ENCODE data around the gene LAMA2. TPM values are rescaled to one million over a fixed set of nuclear protein-coding genes. Genes with fewer than 3 reads are reported as not detected.

LAMA2 gene
- total and polyA plus RNA-seq, 2 of the 13 experiments (the other 11 are each of a cell fraction or from before 2014, with no cell fraction given), result 0.11 to 0.28 TPM

DNA sequence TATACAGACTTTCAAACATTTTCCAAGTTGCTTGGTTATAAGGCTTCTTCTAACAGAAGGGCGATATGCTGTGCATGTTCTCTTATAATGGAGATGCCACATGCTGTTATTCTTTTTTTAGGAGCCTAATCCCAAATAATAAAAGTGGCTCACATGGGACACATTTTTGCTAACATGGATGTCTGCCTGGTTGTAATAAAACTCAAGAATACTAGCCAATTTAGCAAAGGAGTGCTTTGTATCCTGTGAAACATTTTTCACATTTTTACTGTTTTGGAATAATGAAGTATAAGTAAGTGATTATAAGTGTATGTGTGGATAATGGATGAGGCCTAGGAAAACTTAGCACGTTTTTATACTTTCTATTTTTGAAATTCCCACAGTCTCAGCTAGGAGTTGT is 312.2 kb downstream of the LAMA2 start:
- H3K79me2 ChIP-seq (ENCODE audit: insufficient read depth, low read length), result no peaks in the 10 kb centered on the region
- no peak for FAIRE-seq
- TF ChIP-seq HNF1A (IDR thresholded peaks at IDR 0.05; ENCODE audit: low read depth), result no peak
- TF ChIP-seq HNF1A (CRISPR knock-in tag; IDR thresholded peaks at IDR 0.05; ENCODE audit: borderline replicate concordance), result no peak
- TF ChIP-seq THYN1 (CRISPR knock-in tag; IDR thresholded peaks at IDR 0.05; ENCODE audit: borderline replicate concordance, low read depth), result no peak
- TF ChIP-seq MAFG (CRISPR knock-in tag; IDR thresholded peaks at IDR 0.05), result no peak
- no peak for TF ChIP-seq JUNB (CRISPR knock-in tag; IDR thresholded peaks at IDR 0.05; ENCODE audit: borderline replicate concordance)
- TF ChIP-seq YY1 (IDR thresholded peaks at IDR 0.05; ENCODE audit: insufficient read depth, insufficient replicate concordance, low read depth, low read length), result no peak
- no peak for TF ChIP-seq ZNF20 (CRISPR knock-in tag; IDR thresholded peaks at IDR 0.05)
- no peak for TF ChIP-seq HDAC6 (IDR thresholded peaks at IDR 0.05; ENCODE audit: low read depth, low read length)
- no peak for TF ChIP-seq KDM5A (IDR thresholded peaks at IDR 0.05; ENCODE audit: borderline replicate concordance, low read length)
- no peak for TF ChIP-seq ATF7-NPFF (CRISPR knock-in tag; IDR thresholded peaks at IDR 0.05; ENCODE audit: low read depth)
- TF ChIP-seq ZNF564 (CRISPR knock-in tag; IDR thresholded peaks at IDR 0.05), result no peak
- TF ChIP-seq ESRRA (CRISPR knock-in tag; IDR thresholded peaks at IDR 0.05; ENCODE audit: low read depth), result no peak
- TF ChIP-seq REXO4 (CRISPR knock-in tag; IDR thresholded peaks at IDR 0.05; ENCODE audit: borderline replicate concordance), result no peak
- no peak for TF ChIP-seq MAZ (IDR thresholded peaks at IDR 0.05; ENCODE audit: borderline replicate concordance, low read depth, low read length)
- TF ChIP-seq MAZ (CRISPR knock-in tag; IDR thresholded peaks at IDR 0.05; ENCODE audit: low read depth), result no peak
- no peak for TF ChIP-seq SIN3A (IDR thresholded peaks at IDR 0.05; ENCODE audit: borderline replicate concordance, low read depth, low read length)
- no peak for TF ChIP-seq ZNF337 (CRISPR knock-in tag; IDR thresholded peaks at IDR 0.05; ENCODE audit: borderline replicate concordance, low read depth)
- TF ChIP-seq ZNF33A (CRISPR knock-in tag; IDR thresholded peaks at IDR 0.05; ENCODE audit: borderline replicate concordance), result no peak

More for the DNA sequence above, 312.2 kb downstream of the LAMA2 start:
- ATAC-seq (no peak), DNase-seq (ENCODE audit: low spot score) (no peak)
- CTCF ChIA-PET (ENCODE audit: low intra/inter-chr PET ratio, low total read pairs), result no interaction called here
- H4K20me1 ChIP-seq (ENCODE audit: insufficient read depth, low read length), result no peaks in the 10 kb centered on the region
- H3K4me1 ChIP-seq (ENCODE audit: insufficient read depth, low read length), result no peaks in the 10 kb centered on the region
- H3K27ac ChIP-seq (ENCODE audit: extremely low read length, insufficient read depth, low read length), result no peak overlapping the region
- POLR2A ChIA-PET, result no interaction called here
- in situ Hi-C loops (cut with HindIII; ENCODE audit: extremely low pct_ligation_motif_present, low pct_unique_long_range_greater_than_20kb), result no loop called here
- H3K27me3 ChIP-seq (ENCODE audit: control insufficient read depth in 1 of 2, insufficient read depth in 2 of 2, low read length in 2 of 2), result no peaks in the 10 kb centered on the region
- no peak overlapping the region for H3K4me3 ChIP-seq (replicated peaks in 1 of 3; ENCODE audit: insufficient read depth in 1 of 3, low read depth in 2 of 3, low read length in 3 of 3)
- intact Hi-C loops (cut with micrococcal nuclease; ENCODE audit: unreplicated experiment), result no loop called here
- no peak overlapping the region for H3K4me2 ChIP-seq (ENCODE audit: low read depth, low read length)
- H3K9me3 ChIP-seq (ENCODE audit: low read length), result no peaks in the 10 kb centered on the region
- no TSS peak for BruUV-seq (replicated peaks)
- H2AFZ ChIP-seq (ENCODE audit: low read length), result no peak overlapping the region
- WGBS (ENCODE audit: low lambda C conversion rate), result 0% methylated on average over 2 of the region's 2 CpGs
- H3K36me3 ChIP-seq (replicated peaks in 1 of 2; ENCODE audit: control insufficient read depth in 1 of 2, insufficient read depth in 2 of 2, low read length in 2 of 2), result no peaks in the 10 kb centered on the region
- no peak overlapping the region for H3K9ac ChIP-seq (ENCODE audit: insufficient read depth, low read depth, low read length)

All from HepG2 (cell line).